Fibroblast of lung (primary cell): ENCODE results near the gene CCDC57. TPM values are rescaled to one million over a fixed set of nuclear protein-coding genes. Genes with fewer than 3 reads are reported as not detected.

Experiments
- DNase-seq, 2 donors: peaks; one replicate each; pipeline versions ENCODE4 v3.0.0 to v3.0.0-alpha.2; 2010; ENCODE audit warnings: low read depth in 2 of 2
- H2AFZ ChIP-seq: 2 replicates; pipeline ENCODE4 v1.5.1; 2012; ENCODE audit warnings: low read length, control low read depth, inconsistent platforms
- H3K27ac ChIP-seq: 2 replicates; pipeline ENCODE4 v1.5.1; 2011; ENCODE audit warnings: low read length, control low read depth; ENCODE audit not compliant: insufficient read depth
- H3K27me3 ChIP-seq: 2 replicates; pipeline ENCODE4 v1.5.1; 2011; ENCODE audit warnings: mild to moderate bottlenecking, low read length; ENCODE audit not compliant: control insufficient read depth, insufficient read depth
- H3K36me3 ChIP-seq: 2 replicates; pipeline ENCODE4 v1.5.1; 2011; ENCODE audit warnings: low read length; ENCODE audit not compliant: control insufficient read depth, insufficient read depth
- H3K4me1 ChIP-seq: 2 replicates; pipeline ENCODE4 v1.5.1; 2011; ENCODE audit warnings: low read length; ENCODE audit not compliant: control insufficient read depth, insufficient read depth; ENCODE audit errors: extremely low read depth
- H3K4me2 ChIP-seq: 2 replicates; pipeline ENCODE4 v1.5.1; 2011; ENCODE audit warnings: low read length, control low read depth; ENCODE audit not compliant: insufficient read depth; ENCODE audit errors: extremely low read depth
- H3K4me3 ChIP-seq, 4 experiments: fragments of 200-600 bp in 1 of 4; sonication (generic) in 1 of 4; replicated peaks in 1 of 4; 2 replicates each; pipeline ENCODE4 v1.5.1; 2011 to 2016; ENCODE audit warnings: low read length in 4 of 4, low read depth in 3 of 4, mild to moderate bottlenecking in 3 of 4, control low read depth in 2 of 4, inconsistent platforms in 1 of 4, mixed read lengths in 1 of 4; ENCODE audit not compliant: insufficient read depth in 1 of 4; ENCODE audit errors: control extremely low read depth in 1 of 4
- H3K79me2 ChIP-seq: 2 replicates; pipeline ENCODE4 v1.5.1; 2012; ENCODE audit warnings: mild to moderate bottlenecking, low read length, inconsistent platforms; ENCODE audit not compliant: control insufficient read depth, insufficient read depth
- H3K9ac ChIP-seq: 2 replicates; pipeline ENCODE4 v1.5.1; 2011; ENCODE audit warnings: mild to moderate bottlenecking, low read length, control low read depth; ENCODE audit not compliant: insufficient read depth
- H3K9me3 ChIP-seq: 2 replicates; pipeline ENCODE4 v1.5.1; 2012; ENCODE audit warnings: low read depth, low read length; ENCODE audit not compliant: control insufficient read depth, insufficient read depth
- H4K20me1 ChIP-seq: 2 replicates; pipeline ENCODE4 v1.5.1; 2011; ENCODE audit warnings: low read length; ENCODE audit not compliant: control insufficient read depth, insufficient read depth; ENCODE audit errors: extremely low read depth
- EZH2 ChIP-seq: IDR thresholded peaks from 2 replicates; pipeline ENCODE4 v1.5.1; 2012; ENCODE audit warnings: low read length, control low read depth, mild to moderate bottlenecking; ENCODE audit errors: missing control alignments
- polyA plus RNA-seq, 2 donors: library from polyadenylated mRNA; depleted of rRNA in 1 of 2; stranded (reverse) in 1 of 2; unstranded in 1 of 2; fragments of >200 nt; gene quantifications; 2 replicates each; pipeline ENCODE4 v1.2.1, GENCODE V29; 2011 to 2012; ENCODE audit warnings: missing spikeins in 1 of 2
- total RNA-seq: library from RNA; depleted of rRNA; stranded (reverse); fragments of >200 nt; gene quantifications from 2 replicates; pipeline ENCODE4 v1.2.1, GENCODE V29; 2014
- TF ChIP-seq, protein P1 (sequence below), 2 donors: IDR thresholded peaks in 1 of 2; conservative IDR thresholded peaks in 1 of 2; 1 replicate in 1 of 2; 2 replicates in 1 of 2; pipeline ENCODE4 v1.5.1; 2011 to 2012; ENCODE audit warnings: low read length in 2 of 2, control low read depth in 1 of 2, inconsistent platforms in 1 of 2, low read depth in 1 of 2, mild to moderate bottlenecking in 1 of 2

Gene CCDC57
- total and polyA plus RNA-seq, 2 donors (not counting 1 experiment from before 2014, with no cell fraction given) = 7.1 to 10.1 TPM

DNA sequence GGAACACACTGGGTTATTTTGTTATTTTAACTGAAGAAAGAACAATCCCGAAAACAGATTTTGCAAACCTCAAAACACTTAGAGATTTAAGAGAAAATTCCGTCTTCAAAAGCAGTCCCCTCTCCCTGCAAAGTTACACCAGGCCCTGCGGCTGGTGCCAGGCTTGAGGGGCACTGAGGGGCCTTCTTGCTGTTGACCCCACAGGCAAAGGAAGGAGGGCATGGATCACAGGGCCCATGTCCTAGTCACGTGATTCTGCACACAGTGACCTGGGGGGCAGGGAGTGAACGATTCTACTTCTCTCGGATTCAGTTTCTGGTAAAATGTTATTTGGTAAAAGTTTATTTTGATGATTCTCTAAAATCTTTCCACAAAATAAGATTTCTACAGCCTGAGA lies 59.3 kb downstream of the CCDC57 start:
- H2AFZ ChIP-seq = no peak overlapping the region
- H3K9me3 ChIP-seq = no peaks in the 10 kb centered on the region
- TF ChIP-seq, protein P1, sequence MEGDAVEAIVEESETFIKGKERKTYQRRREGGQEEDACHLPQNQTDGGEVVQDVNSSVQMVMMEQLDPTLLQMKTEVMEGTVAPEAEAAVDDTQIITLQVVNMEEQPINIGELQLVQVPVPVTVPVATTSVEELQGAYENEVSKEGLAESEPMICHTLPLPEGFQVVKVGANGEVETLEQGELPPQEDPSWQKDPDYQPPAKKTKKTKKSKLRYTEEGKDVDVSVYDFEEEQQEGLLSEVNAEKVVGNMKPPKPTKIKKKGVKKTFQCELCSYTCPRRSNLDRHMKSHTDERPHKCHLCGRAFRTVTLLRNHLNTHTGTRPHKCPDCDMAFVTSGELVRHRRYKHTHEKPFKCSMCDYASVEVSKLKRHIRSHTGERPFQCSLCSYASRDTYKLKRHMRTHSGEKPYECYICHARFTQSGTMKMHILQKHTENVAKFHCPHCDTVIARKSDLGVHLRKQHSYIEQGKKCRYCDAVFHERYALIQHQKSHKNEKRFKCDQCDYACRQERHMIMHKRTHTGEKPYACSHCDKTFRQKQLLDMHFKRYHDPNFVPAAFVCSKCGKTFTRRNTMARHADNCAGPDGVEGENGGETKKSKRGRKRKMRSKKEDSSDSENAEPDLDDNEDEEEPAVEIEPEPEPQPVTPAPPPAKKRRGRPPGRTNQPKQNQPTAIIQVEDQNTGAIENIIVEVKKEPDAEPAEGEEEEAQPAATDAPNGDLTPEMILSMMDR (conservative IDR thresholded peaks at IDR 0.05 in 1 of 2, IDR thresholded peaks at IDR 0.05 in 1 of 2; ENCODE audit: low read depth in 1 of 2, low read length in 2 of 2) = no peak
- no peak for TF ChIP-seq EZH2
- no peak overlapping the region for H3K9ac ChIP-seq
- no peak for DNase-seq
- no peak overlapping the region for H3K27ac ChIP-seq
- H3K79me2 ChIP-seq = no peaks in the 10 kb centered on the region
- no peaks in the 10 kb centered on the region for H3K27me3 ChIP-seq
- peaks cover 10% of the 10 kb centered on the region for H3K36me3 ChIP-seq
- H3K4me2 ChIP-seq = no peak overlapping the region
- no peaks in the 10 kb centered on the region for H3K4me1 ChIP-seq
- H3K4me3 ChIP-seq = no peak overlapping the region
- no peaks in the 10 kb centered on the region for H4K20me1 ChIP-seq

DNA sequence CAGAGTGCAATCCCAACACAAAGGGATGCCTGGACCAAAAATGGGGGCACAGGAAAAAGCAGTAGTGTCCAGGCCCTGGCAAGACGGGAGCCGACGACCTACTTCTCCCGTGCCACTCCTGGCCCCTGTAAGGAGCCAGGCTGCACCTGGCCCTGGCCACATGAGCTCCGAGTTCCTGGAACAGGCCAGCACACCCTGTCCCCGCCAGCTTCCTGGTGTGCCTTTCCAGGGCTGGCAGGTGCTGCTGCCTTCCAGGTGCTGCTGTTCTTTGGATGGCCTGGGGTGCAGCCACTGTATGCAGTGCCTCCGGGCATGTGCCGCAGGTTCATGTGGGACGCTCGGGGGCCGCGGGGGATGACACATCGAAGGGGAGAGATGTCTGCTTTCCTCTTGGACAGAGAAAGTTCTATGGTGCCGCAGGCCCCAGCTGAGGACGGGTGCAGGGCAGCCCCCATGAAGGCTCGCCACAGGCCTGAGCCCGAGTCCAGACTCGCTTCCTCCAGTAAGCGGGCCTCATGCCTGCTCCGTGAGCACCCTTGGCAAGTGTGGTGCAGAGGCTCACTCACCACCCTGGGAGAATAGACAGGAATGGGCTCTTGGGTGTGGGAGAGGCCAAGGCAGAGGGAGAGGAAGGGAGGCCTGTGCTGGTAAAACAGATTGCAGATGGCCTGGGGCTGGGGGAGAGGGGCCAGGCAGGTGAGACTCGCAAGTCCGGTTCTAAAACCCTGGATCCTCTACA lies 59.9 kb downstream of the CCDC57 start:
- Histone ChIP-seq H3K27me3 (no peaks in the 10 kb centered on the region), H3K4me2 (no peak overlapping the region), H3K4me3 (no peak overlapping the region), H3K79me2 (no peaks in the 10 kb centered on the region), H3K27ac (no peak overlapping the region), H3K9ac (no peak overlapping the region), H4K20me1 (no peaks in the 10 kb centered on the region), H3K4me1 (no peaks in the 10 kb centered on the region), H3K36me3 (peaks cover 10% of the 10 kb centered on the region), H3K9me3 (no peaks in the 10 kb centered on the region), H2AFZ (no peak overlapping the region)
- DNase-seq = no peak
- TF ChIP-seq EZH2 = no peak
- TF ChIP-seq, protein P1 (conservative IDR thresholded peaks at IDR 0.05 in 1 of 2, IDR thresholded peaks at IDR 0.05 in 1 of 2; ENCODE audit: low read depth in 1 of 2, low read length in 2 of 2) = no peak

DNA sequence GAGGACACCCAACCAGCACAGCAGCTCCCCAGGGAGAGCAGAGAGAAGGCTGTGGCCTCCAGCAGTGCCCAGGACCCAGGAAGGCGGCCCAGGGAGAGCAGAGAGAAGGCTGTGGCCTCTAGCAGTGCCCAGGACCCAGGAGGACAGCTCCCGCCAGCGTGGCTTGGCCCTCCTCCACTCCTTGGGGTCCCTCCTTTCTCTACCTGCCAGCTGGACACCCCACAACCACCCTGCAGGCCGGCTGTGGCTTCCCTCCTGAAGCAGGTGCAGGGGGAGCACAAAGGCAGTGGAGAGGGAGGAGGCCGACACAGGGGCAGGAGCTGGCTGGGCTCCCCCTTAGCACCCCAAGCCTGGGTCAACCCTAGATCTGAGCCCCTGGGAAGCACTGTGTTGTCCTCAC lies 60.5 kb downstream of the CCDC57 start:
- H3K4me1 ChIP-seq = no peaks in the 10 kb centered on the region
- no peaks in the 10 kb centered on the region for H3K27me3 ChIP-seq
- H3K36me3 ChIP-seq = peaks cover 8% of the 10 kb centered on the region
- H4K20me1 ChIP-seq = no peaks in the 10 kb centered on the region
- H2AFZ ChIP-seq = no peak overlapping the region
- no peak overlapping the region for H3K9ac ChIP-seq
- H3K9me3 ChIP-seq = no peaks in the 10 kb centered on the region
- H3K4me3 ChIP-seq = no peak overlapping the region
- H3K27ac ChIP-seq = no peak overlapping the region
- no peak for TF ChIP-seq EZH2
- TF ChIP-seq, protein P1 (conservative IDR thresholded peaks at IDR 0.05 in 1 of 2, IDR thresholded peaks at IDR 0.05 in 1 of 2; ENCODE audit: low read depth in 1 of 2, low read length in 2 of 2) = no peak
- H3K79me2 ChIP-seq = no peaks in the 10 kb centered on the region
- no peak overlapping the region for H3K4me2 ChIP-seq
- no peak for DNase-seq
